NK-92 treated with Interleukin-12 subunit alpha and Interleukin-12 subunit beta, amount 100 ng/mL, for 24 hours (cell line): ENCODE data around the gene OTUB1.

Experiments used
- DNase-seq: peaks from one replicate; lab custom pipeline; 2025; lab: John Stamatoyannopoulos, UW

Gene OTUB1

DNA sequence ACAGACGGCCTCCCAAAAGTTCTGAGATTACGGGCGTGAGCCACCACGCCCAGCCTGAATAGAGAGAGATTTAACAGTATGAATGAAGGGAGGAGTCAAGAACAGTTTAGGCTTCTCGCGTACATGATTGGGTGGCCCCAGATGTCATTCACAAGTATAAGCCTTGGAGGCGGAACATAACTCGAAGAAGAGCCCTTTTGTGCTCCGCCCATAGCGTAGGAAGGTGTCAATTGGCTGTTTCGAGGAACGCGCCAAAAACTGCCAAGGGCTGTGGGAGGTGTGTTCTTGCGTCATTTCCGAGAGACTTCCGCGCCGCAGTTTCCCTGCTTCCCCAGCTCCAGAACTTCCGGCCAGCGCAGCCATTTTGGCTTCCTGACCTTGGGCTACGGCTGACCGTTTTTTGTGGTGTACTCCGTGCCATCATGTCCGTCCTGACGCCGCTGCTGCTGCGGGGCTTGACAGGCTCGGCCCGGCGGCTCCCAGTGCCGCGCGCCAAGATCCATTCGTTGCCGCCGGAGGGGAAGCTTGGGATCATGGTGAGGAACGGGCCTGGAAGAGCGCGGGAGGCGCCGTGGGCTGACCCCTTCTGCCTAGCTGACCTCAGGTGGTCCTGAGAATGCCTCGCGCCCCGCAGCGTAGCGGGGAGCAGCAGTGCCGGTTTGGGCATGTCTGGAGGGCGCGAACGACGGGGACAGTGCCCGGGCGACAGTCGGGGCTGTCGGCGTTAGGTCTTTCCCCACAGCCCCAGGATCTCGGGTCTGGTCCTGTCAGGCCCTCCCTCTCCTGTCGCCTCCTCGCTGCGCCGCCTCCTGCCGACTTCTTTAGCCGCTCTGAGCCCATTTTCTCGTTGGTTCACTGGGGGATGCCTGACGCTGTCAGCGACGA lies 11.7 kb upstream of the OTUB1 start, which contains the start of gene COX8A:
TSS of gene COX8A (plus strand) at position 362 of the 885 bp plus-strand sequence. CDS start at position 423, 61 bp downstream.
- peak; percentile 93 for DNase-seq

DNA sequence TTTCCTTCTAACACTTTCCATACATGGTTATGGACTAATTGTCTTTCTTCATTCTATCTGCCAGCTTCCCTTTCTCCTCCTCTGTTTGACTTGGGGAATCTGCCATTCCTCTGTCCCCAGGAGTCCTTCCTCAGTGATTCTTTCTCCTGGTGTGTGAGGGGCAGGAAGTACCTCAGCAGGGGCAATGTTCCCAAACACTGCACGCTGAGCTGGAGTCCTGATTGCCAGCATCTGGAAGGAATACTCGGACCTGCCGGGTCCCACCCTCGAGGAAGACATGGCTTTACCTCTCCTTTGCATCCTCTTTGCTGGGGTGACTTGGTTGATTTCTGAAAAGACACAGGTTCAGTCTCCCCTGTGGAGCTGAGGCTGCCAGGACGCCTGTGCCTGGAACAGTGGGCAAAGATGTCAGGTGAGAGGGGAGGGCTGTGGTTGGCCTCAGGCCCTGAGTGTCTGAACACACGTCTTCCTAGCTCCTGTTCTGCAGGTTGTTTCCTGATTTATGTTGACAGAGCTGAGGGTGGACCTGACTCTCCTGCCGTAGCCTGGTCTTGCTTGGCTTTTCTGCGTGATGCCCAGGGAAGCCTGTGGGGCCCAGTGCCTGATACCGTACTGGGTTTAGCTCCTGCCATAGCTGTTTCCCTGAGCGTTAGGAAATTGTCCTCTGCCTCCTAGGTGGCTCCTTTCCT lies 7.5 kb upstream of the OTUB1 start:
- DNase-seq = no peak

DNA sequence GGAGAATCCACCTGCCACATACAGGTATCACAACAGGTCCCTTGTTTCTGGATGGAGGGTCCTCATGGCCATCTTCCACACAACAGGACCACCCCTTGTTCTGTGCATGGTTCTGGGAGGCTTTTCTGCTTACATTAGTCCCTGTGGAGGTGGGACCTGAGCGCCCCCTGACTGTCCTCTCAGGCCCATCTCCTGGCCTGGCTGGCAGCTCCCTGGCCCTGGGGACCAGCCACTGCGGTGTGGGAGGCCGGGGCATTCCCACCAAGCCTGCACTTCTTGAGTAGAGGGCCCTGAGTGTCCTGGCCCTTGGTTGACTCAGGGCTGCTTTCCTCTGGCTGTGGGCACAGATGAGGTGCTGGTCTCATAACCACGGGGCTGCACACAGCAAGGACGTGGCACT lies 6.8 kb upstream of the OTUB1 start:
- DNase-seq = no peak

DNA sequence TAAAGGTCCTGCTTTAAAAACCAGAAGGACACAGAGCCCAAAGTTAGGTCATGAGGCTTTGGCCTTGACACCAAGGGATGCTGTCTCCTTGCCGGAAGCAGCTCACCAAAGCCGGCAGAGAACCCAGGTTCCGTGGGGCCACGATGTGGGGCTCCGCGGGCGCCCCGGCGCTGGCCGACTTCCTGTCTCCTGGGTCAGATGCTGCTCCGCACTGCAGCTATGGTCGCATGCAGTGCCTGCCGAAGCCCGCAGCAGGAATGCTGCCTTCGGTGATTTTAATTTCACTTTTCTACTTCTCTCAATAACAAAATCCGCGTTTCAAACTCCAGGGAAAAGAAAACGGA lies 454 bp upstream of the OTUB1 start:
- peak; percentile 59 for DNase-seq

DNA sequence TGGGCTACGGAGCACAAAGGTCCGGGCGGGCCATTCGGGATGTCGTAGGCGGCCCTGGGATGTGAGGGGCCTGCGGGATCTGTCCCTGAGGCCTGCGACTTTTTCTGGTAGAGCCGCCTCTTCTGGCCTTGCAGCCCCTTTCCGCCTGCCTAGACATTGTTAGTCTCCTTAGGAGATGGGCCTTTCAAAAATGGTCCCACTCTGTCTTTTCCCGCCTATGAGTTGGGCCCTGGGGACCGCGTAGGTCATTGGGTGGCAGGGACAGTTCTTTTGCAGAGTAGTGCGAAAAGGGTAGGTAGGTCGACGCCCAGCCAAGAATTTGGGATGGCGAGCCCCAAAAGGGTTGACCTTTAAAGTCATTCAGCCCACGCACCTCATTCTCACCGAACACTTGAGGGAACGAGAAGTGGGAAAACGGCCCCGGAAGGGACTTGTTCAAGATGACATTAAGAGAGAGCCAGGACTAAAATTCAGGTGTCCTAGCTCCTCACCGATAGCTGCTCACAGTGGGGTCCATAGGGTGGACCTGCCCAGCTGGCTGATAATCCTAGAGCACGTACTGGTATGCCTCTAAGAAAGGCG lies 785 bp downstream of the OTUB1 start:
- DNase-seq = no peak

DNA sequence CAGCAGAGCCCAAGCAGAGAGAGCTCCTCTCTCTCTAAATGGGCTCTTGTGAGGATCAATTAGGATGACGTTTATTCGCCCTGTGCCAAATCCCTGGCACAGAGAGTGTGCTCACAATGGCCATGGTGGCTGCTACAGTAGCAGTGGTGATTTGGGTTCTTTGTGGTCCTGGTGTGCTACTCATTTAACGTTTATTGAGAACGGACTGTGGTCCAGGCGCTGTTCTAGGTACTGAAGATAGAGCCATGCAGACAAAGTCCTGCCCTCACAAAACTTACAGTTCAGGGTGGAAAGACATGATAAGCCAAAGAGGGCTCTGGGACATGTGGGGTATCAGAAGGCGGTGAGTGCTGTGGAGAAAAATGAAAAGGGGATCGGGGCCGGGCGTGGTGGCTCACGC lies 5.3 kb downstream of the OTUB1 start:
- DNase-seq = no peak

DNA sequence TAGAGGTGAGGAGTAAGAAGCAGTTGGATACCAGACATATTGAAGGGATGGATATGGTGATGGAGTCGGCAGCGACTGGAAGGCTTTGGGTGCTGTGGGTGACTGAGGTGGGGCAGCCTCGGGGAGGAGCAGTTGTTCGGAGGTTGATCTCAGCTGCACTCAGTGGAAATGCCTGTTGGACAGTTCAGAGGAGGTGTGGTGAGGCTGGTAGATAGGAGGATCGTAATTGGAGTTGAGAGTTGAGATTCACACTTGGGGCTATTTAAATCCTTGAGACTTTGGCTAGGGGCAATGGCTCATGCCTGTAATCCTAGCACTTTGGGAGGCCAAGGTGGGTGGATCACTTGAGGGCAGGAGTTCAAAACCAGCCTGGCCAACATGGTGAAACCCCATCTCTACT lies 6.9 kb downstream of the OTUB1 start:
- no peak for DNase-seq

DNA sequence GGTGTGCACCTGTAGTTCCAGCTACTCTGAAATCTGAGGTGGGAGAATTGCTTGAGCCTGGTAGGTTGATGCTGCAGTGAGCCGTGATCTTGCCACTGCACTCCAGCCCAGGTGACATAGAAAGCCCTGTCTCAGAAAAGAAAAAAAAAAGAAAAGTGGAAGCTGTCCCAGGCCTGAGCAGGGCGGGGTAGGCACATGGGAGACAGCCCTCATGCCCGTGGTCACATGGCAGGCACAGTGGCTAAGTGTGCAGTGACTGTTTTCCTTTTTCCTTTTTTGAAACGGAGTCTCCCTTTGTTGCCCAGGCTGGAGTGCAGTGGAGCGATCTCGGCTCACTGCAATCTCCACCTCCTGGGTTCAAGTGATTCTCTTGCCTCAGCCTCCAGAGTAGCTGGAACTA lies 7.8 kb downstream of the OTUB1 start:
- DNase-seq = no peak

DNA sequence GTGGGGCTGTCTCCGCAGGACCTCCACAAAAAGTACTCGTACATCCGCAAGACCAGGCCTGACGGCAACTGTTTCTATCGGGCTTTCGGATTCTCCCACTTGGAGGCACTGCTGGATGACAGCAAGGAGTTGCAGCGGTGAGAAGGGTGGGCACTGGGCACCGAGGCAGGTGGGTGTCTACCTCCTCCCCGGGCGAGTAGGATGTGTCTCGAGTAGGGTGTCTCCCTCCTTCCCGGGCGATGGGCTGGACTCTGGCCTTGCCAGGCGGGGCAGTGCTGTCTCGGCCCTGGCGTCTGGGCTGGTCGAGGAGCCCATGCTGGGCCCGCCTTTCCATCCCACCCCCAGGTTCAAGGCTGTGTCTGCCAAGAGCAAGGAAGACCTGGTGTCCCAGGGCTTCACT lies 10.3 kb downstream of the OTUB1 start:
- no peak for DNase-seq

DNA sequence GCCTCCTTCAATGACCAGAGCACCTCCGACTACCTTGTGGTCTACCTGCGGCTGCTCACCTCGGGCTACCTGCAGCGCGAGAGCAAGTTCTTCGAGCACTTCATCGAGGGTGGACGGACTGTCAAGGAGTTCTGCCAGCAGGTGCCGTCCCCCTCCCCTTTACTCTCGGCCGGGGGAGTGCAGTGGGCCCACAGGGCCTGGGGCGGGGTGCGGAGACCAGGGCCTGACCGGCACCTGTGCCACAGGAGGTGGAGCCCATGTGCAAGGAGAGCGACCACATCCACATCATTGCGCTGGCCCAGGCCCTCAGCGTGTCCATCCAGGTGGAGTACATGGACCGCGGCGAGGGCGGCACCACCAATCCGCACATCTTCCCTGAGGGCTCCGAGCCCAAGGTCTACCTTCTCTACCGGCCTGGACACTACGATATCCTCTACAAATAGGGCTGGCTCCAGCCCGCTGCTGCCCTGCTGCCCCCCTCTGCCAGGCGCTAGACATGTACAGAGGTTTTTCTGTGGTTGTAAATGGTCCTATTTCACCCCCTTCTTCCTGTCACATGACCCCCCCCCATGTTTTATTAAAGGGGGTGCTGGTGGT lies 11.0 kb downstream of the OTUB1 start:
- no peak for DNase-seq

DNA sequence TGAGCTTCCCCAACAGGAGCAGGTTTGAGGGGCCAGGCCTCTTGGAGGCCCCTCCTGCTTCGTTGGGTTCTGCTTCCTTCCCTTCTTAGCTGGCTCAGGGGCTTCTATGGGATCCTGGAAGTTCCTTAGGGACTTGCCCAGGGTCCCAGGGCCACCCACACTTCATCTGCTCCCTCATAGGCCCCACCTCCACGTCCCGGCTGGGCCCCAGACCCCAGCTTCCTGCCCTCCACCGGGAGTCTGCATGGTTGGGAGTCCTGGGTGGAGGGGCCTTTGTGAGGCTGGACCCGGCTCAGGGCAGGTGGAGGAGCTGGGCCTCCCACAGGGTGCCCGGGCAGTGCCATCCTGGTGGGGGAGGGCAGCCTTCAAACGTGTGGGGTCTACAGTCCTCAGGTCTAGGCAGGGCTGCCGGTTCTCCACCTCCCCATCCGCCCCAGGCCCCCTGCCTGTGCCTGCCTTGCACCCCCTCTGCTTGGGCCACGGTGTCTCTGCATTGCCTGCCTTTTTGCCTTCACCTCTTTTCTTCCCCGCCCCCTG lies 11.6 kb downstream of the OTUB1 start:
- DNase-seq = no peak

DNA sequence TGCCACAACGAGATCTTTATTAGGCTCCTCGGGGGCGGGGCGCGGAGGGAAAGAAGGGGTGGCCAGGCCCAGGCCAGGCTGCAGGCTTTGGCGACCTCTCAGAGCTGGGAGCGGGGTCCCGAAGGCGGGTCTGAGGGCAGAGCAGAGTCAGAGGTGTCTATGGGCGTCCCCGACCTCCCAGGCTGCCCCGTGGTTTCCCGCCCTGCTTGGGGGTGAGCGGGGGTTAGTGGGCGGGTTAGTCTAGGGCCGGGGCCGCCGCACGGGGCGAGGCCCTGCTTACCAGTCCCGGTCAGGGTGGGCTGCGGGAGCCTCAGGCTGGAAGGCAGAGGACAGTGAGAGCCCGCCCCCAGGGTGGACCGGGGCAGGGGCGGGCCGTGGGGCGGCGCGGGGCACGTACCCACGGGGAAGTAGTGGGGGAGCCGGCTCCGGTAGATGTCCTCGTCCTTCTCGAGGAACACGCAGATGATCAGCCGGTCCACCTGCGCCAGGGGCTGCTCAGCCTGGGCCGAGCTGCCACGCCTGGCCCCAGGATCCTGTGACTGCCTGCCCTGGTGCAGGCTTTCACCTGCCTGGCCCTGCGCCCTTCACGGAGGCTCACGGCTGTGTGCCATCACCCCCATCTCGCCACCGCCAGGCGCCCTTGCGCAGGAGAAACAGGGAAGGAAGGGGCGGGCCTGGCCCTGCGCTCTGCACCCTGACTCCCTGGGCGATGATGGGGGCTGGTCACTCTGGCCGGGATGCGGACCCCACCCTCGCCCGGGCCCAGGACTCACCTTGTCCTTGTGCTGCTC lies 12.5 kb downstream of the OTUB1 start:
- DNase-seq = no peak

DNA sequence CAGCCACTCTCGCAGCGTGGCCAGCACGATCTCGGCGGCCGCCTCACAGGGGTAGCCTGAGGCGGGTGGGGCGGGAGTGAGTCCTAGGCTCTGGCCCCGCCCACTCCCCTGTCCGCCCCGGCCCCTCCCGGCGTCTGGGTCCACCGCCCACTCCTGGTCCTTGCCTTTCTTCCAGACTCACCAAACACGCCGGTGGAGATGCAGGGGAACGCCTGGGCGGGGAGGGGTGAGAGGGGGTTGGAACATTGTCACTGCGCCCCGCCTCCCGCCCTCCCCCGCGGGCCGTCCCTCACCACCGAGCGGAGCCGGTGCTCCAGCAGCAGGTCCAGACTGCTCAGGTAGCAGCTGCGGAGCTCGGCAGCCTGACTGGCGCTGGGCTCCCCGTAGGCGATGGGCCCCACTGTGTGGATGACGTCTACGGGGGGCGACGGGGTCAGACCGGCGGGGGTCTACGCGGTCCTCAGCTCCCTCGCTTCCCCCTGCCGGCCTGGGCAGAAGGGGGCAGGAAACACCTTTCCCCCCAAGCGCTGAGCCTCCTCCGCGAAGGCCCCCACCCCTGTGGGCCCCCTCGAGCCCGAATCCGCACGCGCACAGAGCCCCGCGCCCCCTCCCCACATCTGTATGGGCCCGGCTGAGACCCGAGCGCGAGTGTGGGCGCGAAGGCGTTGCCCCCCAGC lies 13.2 kb downstream of the OTUB1 start:
- DNase-seq = no peak

DNA sequence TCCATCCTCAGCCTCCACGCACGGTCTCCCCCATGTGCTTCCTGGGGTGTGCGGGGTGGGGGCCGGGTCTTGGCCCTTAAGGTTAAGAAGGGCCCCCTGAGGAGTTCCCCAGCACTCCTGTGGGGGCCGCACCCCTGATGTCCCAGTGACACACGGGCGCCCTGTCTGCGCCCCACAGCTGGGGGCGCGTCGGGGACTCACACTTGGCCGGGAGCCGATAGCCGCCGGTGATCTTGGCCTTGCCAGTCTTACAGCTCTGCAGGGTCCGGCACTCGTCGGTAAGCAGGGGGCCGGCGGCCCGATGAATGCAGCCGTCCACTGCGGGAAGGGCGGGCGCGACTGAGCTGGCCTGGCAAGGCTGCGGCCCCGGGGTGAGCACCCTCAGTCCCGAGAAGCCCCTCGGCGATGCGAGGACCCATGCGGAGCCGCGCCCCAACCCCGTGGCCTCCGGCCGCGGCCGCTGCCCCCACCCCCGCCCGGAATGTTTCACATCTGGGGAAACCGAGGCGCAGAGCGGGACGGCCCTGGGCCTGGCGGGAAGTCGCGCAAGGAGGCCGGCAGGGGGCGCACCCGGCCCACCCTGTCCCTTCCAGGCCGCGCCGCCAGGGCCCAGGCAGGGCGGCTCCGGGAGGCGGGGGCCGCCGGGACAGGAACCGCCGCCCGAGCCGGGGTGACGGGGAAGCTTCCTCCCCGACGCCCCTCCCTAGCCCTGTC lies 13.9 kb downstream of the OTUB1 start:
- no peak for DNase-seq

DNA sequence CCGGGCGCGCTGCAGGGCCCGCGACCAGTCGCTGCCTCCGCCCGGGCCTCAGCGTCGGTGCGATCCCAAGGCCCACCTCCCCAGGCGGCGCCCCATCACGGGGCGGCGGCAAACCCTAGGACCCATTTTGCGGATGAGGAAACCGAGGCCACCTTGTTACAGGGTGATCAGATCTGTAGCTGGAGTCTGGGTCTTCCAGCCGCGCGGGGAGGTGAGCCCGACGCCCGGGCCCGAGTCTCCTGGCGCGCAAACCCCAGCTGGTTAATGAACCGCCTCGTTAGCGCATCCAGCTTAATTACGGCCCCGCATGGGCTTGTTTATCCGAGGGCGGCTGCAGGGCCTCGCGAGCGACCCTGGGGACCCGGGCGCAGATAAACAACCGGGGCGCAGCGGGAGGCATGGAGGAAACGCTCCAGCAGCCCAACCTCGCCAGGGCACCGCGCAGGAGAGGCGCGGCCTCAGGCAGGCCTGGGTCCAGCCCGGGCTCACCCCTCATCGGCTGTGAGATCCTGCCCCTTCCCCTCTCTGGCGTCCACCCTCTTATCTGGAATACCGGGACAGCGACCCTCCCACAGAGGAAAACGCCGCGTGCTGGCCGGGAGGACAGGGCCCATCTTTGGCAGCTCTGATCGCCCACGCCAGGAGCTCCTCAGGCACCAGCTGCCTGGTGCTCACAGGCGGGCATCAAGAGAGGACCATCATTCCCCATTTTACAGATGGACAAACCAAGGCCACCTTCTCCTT lies 14.7 kb downstream of the OTUB1 start:
- DNase-seq = no peak

DNA sequence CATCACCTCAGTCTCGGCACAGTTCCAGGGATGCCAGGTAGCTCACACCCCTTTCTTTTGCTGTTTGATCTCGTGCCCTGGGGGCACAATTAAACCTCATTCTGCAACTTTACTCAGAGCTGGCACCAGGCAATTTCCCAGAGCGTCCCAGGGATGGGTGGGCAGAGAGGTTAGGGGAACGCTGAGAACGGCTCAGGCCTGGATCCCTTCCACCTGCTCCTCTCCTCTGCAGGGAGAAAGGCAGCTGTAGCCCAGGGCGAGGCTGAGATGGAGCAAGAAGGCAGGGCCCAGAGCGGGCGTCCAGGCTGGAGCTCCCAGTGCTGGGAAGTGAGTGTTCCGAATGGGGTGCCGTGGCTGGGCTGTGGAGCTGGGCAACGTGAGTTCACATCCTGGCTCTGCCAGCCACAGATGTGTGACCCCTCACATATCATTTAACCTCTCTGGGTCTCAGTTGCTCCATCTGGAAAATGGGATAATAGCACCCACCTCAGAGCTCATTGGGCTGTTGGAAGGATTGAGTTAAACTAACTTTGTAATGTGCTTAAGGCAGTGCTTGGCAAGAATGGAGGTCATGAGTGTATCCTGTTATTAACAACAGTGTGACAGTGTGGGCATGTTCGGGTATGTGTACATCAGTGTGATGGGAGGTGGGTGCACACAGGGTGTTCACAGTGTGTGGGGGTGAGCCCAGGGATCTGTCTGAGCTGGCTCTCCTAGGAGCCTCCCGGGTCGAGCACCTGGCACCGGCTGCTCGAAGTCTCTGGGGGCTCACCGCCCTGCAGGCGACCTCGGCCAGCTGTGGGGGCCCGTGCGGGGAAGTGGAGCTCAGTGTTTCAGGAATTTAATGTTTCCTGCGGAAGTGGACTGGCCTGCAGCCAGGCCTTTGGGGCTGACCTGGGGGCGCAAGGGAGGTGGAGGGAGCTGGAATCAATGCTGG lies 15.5 kb downstream of the OTUB1 start:
- no peak for DNase-seq

DNA sequence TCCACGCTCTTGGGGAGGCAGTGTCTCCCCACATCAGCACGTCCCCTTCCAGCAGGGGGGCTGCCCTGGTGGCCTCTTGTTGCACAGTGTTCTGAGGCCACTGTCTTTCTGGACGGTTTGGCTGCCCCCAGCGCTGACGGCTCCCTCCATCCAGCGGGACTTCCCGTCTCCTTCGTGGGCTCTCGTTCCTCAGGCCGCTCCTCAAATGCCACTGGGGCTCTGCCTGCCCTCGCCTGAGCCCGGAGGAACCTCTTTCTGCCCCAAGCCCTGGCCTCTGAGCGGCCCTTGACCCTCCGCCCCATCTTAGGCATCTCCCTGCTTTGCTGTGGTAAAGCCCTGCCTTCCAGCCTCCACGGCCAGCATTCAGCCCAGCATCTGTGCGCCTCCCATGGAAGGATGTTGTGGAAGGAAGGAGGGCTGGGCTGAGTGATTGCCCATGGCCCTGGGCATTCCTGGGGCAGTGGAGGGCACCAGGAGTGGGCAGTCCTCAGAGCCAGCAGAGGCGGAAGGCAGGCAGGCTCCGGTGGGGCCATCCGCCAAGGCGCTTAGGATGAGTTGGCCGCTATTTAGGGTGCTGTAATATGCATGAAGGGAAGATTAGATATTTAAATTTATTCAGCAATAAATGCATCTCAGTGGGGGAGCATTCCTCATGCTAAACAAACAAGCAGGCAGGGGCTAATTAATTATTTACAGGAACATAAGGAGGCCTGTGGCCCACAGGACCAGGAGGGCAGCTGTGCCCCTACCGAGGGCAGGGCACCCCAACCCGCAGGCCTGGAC lies 17.8 kb downstream of the OTUB1 start:
- no peak for DNase-seq

DNA sequence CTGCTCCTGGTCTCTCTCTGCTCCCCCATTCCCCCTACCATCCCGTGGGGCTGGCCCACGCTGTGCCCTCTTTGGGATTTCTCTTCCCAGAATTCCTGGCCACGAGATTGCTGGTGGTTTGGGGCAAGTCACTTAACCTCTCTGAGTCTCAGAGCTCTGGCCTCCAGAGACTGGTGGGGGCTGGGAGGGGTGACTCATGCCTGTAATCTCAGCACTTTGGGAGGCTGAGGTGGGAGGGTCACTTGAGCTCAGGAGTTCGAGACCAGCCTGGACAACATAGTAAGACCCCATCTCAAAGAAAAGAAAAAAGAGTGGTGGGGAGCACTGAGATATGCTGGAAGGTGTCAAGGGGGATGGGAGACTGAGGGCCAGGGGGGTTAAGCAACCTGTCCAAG lies 18.3 kb downstream of the OTUB1 start:
- no peak for DNase-seq
